Fibroblast of skin of left biceps (primary cell): ENCODE data around the gene ICE2.

Experiments used
- DNase-seq, 2 experiments: peaks; one replicate each; pipeline ENCODE4 v3.0.0-alpha.2; 2013; ENCODE audit warnings: low read depth in 2 of 2

ICE2 gene

GRCh38 chr15:60390231-60390630, 88.7 kb downstream of the ICE2 start:
- DNase-seq, result no peak

GRCh38 chr15:60389261-60390077, 89.5 kb downstream of the ICE2 start:
- no peak for DNase-seq

- no peak for DNase-seq
Measured at GRCh38 chr15:60387321-60387720, 91.6 kb downstream of the ICE2 start.

GRCh38 chr15:60386615-60387014, 92.3 kb downstream of the ICE2 start:
- DNase-seq, result no peak

GRCh38 chr15:60385620-60386552, 93.1 kb downstream of the ICE2 start:
- no peak for DNase-seq

- DNase-seq, result no peak
Measured at GRCh38 chr15:60384526-60385126, 94.3 kb downstream of the ICE2 start.

- DNase-seq, result no peak
Measured at GRCh38 chr15:60384053-60384452, 94.9 kb downstream of the ICE2 start.

GRCh38 chr15:60382773-60383674, 95.9 kb downstream of the ICE2 start:
- DNase-seq, result no peak

- DNase-seq, result no peak
Measured at GRCh38 chr15:60381148-60381788, 97.7 kb downstream of the ICE2 start.

GRCh38 chr15:60379525-60380274, 99.2 kb downstream of the ICE2 start:
- peak; percentile 98 for DNase-seq

GRCh38 chr15:60379185-60379524, 99.8 kb downstream of the ICE2 start:
- no peak for DNase-seq

- DNase-seq, result no peak
Measured at GRCh38 chr15:60376677-60377095, 102.3 kb downstream of the ICE2 start.

- no peak for DNase-seq
Measured at GRCh38 chr15:60375306-60375705, 103.6 kb downstream of the ICE2 start.

- peak in 1 of 2 experiments; percentile 72 for DNase-seq
Measured at GRCh38 chr15:60374628-60375081, 104.3 kb downstream of the ICE2 start.

GRCh38 chr15:60374209-60374608, 104.7 kb downstream of the ICE2 start:
- DNase-seq, result no peak

- no peak for DNase-seq
Measured at GRCh38 chr15:60373745-60374144, 105.2 kb downstream of the ICE2 start.

- DNase-seq, result no peak
Measured at GRCh38 chr15:60373327-60373726, 105.6 kb downstream of the ICE2 start.

- DNase-seq, result no peak
Measured at GRCh38 chr15:60372756-60373155, 106.2 kb downstream of the ICE2 start.

GRCh38 chr15:60372227-60372626, 106.7 kb downstream of the ICE2 start:
- DNase-seq, result no peak
